HG03066 (cell line): ENCODE measurements around the gene SHISA5.
"Not testable (repeated sequence)": the region's sequence is repeated elsewhere in the genome, so short reads cannot be mapped to it uniquely, and the experiment has no call there.

ENCODE experiments used
- ATAC-seq: cut with Tn5 transposase; IDR thresholded peaks from one replicate; pipeline ENCODE4 v1.9.1; 2021; ENCODE audit warnings: low read depth; ENCODE audit not compliant: unreplicated experiment

The SHISA5 gene

DNA sequence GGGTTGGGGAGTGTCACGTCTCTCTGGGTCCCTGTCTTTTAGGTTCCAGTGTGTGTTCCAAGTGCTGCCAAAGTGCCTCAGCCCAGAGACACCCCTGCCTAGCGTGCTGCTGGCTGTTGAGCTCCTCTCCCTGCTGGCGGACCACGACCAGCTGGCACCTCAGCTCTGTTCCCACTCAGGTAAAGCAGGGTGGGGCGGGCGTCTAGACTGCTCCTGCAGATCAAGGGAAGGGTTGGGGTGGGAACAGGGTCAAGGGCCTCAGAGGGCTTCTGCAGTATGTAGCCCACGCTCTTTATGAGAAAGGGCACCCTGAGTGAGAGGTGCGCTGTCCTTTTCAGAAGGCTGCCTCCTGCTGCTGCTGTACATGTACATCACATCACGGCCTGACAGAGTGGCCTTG is 40.3 kb downstream of the SHISA5 start:
- no peak for ATAC-seq

DNA sequence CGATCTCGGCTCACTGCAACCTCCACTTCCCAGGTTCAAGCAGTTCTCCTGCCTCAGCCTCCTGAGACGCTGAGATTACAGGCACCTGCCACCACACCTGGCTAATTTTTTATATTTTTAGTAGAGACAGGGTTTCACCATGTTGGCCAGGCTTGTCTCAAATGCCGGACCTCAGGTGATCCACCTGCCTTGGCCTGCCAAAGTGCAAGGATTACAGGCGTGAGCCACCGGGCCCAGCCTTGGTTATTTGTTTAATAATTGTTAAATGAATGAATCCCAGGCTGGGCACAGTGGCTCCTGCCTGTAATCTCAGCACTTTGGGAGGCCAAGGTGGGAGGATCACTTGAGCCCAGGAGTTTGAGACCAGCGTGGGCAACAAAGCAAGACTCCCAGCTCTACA is 42.2 kb downstream of the SHISA5 start:
- ATAC-seq: not testable (repeated sequence)

DNA sequence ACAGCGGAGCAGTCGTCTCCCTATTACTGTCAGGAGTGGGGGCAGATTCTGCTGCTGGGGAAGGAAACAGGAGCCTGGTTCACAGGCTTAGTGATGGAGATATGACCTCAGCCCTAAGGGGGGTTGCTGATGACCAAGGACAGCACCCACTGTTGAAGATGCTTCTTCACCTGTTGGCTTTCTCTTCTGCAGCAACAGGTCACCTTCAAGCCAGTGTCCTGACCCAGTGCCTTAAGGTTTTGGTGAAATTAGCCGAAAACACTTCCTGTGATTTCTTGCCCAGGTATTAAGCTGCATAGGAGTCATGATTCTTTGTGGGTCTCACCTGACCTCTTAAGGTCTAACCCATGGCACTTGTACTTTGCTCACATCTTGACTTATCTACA is 43.5 kb downstream of the SHISA5 start:
- ATAC-seq: no peak

DNA sequence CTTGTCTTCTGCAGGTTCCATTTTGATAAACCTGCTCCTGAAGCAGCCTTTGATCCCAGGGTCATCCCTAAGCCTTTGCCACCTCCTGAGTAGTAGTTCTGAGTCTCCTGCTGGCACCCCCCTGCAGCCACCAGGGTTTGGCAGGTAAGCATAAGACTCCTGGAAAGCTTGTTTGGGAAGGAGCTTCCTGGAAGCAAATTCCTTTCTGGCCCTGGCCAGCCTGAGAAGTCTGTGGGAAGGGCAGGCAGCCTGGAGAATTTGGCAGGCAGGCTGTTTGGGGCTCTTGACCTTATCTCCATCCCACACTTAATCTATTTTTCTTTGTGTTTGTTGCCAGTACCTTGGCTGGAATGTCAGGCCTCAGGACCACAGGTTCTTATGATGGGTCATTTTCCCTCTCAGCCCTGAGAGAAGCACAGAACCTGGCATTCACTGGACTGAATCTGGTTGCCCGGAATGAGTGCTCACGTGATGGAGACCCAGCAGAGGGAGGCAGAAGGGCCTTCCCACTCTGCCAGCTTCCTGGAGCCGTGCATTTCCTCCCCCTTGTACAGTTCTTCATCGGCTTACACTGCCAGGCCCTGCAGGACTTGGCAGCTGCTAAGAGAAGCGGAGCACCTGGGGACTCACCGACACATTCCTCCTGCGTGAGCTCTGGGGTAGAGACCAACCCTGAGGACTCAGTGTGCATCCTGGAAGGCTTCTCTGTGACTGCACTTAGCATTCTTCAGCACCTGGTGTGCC is 44.0 kb downstream of the SHISA5 start:
- ATAC-seq: no peak

DNA sequence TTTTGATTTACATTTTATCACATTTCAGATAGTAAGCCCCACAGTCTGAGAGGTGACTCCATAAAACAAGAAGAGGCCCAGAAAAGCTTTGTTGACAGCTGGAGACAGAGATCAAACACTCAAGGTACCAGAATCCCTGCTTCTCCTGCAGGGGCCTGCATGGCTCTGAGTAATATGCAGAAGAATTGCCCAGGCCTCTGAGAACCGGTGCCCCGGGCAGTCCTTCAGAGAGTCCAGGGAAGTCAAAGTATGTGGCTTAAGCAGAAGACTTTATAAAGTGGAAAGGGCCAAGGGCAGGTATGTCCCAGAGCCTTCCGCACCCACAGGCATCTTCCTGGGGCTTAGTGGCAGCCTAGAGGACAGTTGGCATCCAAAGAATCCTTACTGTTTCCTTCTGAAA is 44.6 kb downstream of the SHISA5 start:
- no peak for ATAC-seq

DNA sequence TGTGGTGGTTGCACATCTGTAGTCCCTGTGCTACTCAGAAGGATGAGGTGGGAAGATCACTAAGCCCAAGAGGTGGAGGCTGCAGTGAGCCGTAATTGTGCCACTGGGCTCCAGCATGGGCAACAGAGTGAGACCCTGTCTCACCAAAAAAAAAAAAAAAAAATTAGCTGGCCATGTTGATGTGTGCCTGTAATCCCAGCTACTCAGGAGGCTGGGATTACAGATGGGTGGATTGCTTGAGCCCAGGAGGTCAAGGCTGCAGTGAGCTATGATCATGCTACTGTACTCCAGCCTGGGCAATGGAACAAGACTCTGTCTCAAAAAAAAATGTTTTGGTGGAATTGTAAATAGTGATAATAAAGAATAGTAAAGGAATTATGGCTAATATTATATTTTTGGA is 47.5 kb downstream of the SHISA5 start:
- no peak for ATAC-seq

DNA sequence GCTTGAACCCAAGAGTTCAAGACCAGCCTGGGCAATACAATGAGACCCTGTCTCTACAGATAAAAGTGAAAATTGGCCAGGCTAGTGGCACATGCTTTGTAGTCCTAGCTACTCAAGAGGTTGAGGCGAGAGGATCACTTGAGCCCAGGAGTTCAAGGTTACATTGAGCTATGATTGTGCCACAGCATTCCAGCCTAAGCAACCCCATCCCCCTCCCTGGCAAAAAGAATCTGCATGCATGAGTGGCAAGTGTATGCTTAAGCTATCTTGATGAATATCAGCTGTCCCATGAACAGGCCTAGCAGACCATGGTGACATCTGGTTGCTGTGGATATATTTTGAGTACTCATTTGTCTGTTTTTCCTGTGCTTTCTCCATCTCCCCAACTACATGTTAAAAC is 52.7 kb downstream of the SHISA5 start:
- no peak for ATAC-seq

DNA sequence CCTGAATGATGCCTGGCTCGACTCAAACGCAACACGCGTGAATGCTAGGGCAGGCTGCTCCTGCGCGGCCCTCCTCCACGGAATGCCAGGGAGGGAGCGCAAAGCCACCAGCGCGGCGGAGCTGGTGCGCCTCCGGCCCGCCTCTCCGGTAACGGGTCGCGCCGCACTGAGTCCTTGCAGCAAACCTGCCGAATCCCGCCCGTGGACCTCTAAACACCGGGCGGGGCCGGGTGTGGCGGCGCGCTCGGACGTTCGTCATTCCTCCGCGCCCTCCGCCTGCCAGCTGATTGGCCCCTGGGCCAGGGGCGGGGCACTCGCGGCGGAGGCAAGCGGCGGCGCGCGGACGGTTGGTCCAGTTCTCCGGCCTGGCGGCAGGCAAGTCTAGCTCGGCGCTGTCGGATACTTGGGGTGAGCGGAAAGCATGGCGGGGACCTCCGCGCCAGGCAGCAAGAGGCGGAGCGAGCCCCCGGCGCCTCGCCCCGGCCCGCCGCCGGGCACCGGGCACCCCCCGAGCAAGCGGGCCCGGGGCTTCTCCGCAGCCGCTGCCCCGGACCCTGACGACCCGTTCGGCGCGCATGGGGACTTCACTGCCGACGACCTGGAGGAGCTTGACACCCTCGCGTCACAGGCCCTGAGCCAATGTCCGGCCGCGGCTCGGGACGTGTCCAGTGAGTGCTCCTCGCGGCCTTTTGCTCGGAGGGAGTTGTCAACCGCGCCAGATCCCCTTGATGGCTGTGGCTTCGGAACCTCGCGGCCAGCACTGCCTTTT is 57.4 kb downstream of the SHISA5 start, which contains the start of gene ATRIP:
Gene ATRIP, plus strand, starts transcription at position 313 of the 769 bp plus-strand sequence. Its CDS starts 109 bp downstream, at position 422.
- peak; percentile 85 for ATAC-seq

DNA sequence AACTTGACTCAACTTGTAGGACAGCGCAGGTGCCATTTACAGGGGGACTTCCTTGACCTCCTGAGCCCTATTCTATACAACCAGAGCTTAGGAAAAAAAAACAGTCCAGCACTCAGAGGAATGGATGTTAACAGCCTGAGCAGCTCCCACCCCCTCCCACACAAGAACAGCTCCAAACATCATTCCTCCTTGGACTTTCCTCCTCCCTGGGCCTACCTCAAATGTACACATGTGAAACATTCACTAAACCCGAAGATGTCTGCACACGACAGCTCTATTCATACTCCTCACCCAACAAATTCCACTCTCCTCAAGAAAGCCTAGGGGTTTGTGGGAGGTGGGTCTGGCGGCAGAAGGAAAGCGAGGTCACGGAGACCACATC is 57.9 kb downstream of the SHISA5 start:
- no peak for ATAC-seq

DNA sequence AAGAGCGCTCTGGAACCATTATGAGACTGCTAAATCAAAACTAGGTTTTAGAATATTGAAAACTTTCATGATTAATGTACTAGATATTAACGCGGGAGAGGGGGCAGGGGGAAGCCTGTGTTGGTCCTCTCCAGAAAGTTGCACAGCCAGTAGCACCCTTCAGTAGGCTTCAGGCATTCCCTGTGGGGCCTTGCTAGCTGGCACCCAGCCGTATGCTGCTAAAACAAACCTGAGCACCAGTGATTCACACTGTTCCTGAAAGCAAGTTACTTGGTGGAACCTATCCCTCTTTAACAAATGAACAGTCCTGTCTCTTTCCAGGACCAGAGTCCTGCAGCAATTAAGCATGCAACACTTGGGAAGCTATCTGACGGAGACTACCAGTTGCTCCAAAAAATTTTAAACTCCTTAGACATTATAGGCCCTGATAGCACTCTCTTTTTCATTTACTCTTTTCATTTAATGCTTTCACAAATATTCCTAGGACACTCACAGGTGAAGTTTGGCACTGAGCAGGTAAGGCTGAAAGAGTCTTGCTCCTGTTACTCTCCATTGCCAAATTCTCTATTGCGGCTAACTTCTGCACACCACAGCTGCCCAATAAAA is 58.6 kb downstream of the SHISA5 start:
- no peak for ATAC-seq

DNA sequence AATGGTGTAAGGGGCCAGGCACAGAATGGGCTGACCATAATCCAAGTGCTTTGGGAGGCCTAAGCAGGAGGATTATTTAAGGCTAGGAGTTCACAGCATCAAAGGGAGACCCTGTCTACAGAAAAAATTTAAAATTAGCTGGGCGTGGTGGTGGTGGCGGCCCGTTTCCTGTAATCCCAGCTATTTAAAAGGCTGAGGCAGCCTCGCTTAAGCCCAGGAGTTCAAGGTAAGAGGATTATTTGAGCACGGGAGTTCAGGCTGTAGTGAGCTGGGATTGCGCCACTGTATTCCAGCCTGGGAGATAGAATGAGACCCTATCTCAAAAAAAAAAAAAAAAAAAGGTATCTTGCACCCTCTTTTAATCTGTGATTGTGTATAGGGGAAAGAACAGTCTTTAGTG is 62.0 kb downstream of the SHISA5 start:
- ATAC-seq: no peak

DNA sequence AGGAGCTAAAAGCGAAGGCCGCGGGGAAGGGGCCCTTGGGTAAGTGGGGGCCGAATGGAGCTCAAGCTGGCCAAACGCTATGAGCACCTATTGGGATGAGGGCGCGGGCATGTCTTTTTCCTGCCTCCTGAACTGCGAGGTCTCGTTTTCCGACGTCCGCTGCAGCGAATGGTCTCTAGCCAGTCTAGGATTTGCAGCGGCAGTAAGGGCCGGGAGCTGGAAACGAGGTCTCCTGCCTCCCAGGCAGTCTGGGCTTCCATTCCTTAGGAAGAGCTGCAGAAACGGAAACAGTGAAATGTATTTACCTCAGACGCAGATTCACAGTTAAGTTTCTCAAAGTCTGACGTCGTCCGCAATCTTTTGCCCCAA is 63.4 kb downstream of the SHISA5 start:
- no peak for ATAC-seq

DNA sequence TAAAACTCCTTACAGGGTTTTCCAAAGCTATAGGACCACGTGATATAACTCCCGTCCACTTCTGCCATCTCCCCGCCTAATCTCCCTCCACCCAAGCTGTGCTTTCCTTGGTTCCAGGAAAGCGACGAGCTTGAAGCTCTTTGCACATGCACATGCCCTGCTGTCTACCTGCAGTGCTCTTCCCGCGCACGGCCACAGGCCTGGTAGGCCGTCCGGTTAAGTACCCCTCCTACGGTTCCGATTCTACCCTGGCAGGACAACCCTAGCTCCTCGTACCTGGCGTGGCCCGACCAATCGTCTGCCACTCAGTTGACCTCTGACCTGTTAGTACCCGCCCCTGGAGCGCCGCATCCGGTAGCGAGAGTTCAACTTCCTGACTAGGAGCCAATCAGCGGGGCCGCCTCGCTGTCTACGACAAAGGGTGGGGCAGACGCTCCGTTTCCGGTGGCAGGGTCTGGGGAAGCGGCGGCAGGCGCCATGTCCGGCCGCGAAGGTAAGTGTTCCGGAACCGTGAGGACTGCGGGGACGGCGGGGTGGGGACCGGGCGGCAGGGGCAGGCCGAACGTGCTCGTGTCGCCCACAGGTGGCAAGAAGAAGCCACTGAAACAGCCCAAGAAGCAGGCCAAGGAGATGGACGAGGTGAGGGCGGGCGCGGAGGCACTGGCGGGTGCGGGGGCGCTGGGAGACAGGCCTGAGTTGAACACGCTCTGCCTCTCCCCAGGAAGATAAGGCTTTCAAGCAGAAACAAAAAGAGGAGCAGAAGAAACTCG is 64.0 kb downstream of the SHISA5 start, which contains the start of the genes CCDC51 and TMA7:
Gene CCDC51, minus strand, starts transcription at position 300 of the 770 bp plus-strand sequence. CDS start 4,991 bp downstream, outside the sequence.
Gene TMA7, plus strand, starts transcription at position 438 of the 770 bp plus-strand sequence. Its CDS starts 40 bp downstream, at position 478.
- ATAC-seq: peak; percentile 91

DNA sequence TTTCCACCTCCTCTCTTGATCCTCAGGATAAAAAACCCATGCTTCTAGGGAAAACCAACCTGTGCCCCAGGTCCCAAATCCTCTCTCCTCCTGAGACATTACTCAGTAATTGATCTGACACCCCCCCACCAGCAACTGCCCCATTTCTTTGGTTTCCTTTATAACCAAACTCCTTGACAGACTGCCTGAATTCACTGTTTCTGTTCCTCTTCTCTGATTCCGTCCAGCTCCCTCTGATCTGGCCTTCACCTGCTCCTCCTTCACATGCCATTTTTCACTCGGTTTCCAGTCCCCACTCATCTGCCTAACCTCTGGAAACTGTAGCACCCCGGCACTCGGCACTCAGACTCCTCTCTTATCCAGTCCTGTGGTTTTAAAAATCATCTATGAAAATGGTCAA is 66.2 kb downstream of the SHISA5 start:
- ATAC-seq: no peak

DNA sequence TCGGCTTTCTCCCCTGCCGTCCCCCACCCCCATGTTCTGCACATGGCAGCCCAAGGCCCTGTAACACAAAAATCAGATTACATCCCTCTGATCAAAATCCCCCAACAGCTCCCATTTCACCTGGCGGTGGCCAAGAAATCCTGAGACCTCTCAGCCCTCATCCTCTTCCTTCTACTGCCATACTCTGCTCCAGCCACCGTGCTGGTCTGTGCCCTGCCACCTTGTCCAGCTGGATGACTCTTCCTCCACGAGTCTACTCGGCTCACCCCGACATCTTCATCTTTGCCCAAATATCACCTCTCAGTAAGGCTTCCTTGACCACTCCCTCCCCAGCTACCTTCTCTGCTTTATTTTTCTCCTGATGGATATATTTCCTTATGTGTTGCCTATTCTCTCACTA is 67.1 kb downstream of the SHISA5 start:
- no peak for ATAC-seq

DNA sequence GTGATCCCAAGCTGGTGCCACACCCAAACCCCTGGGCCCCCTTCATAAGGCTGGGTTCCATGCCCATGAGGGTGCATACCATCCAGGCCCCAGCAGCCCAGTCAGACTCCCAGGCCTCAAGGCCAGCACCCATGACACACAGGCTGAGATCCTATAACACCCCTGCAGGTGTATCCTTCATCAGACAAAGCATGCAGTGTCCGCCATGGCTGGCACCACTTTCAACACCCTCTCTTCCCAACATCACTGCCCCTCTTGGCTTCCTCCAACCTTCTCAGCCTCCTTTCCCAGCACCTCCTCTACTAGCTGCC is 67.5 kb downstream of the SHISA5 start:
- ATAC-seq: no peak

DNA sequence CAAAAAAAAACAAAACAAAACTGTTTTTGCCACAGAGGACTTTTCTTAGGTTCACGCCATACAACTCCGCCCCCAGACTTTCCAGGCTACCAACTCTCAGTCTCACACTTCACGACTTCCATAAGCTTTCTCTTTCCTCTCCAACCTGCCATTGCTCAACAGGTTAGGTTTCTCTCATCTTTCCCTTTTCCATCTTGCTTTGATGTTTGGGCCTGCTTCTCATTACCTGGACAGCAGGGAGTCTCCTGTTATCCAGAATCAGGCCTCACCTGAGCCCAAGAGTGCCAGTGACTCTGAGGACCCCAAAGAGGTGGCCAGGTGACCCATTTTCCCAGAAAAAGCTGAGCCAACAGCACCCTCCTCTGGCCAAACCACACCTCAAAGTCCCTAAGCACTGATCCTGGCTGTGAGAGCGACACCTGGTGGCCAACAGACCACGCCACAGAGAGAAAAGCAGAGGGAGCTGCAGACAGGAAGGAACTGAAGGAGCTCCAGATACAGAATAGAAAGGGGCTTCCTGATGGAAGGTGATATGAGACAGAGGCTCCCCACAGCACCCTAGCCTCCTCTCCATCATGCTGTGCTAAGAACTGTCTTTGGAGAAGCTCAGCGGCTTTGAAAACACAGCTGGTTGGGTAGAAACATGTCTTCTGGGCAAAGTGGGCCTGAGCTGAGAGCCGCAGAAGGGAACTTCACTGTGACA is 68.0 kb downstream of the SHISA5 start:
- no peak for ATAC-seq

DNA sequence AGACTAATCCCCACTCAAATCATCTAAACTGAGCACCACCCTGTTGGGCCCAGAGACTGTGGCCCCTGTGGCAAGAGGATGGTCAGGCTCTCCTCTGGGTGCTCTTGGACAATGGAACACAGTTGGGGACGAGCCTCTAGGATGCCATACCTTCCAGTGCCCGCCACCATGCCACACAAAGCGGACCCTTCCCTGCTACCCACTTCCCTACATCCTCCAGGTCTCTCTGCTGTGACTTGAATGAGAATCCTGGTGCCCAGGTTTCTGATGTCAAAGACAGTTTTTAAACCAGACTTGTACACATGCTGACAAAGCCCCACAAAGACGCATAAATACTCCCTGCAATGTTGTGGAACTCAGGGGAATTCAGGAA is 68.8 kb downstream of the SHISA5 start:
- ATAC-seq: no peak

DNA sequence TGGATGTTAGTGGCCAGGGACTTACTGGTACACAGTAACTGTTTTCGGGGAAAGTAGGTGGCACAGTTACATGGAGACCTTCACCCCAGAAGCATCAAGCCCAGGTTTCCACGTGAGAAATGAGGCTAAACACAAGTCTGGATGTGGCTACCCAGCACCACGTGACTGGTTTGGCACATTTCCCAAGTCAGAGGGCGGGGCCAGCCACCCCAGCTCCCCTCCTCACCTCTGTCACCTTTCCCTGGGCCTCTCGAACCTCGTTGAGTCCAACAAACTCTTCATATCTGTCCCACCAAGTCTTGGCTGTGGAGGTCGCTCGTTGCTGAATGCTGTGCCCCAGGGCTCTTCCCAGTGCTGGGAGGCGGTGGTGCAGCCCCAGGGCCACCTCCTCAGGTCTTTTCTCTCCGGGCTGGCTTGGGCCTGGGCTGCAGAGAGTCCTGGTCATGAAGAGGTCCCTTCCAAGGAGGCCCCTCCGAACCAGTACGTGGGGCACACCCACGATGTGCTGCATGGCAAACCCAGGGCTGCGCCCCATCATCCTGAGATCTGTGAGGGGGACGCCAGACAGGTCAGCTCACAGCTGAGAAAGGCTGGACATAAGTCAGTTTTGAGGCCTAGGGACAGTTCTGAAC is 69.3 kb downstream of the SHISA5 start:
- no peak for ATAC-seq
